GM19455 (cell line): ENCODE results near the gene IL34.
"Not testable (repeated sequence)": the region's sequence is repeated elsewhere in the genome, so short reads cannot be mapped to it uniquely, and the experiment has no call there.

Source experiments
- ATAC-seq: cut with Tn5 transposase; IDR thresholded peaks from one replicate; pipeline ENCODE4 v1.9.1; 2021; ENCODE audit not compliant: unreplicated experiment

Gene IL34

GRCh38 chr16:70646260-70647241 lies at the start of gene IL34:
Gene IL34 (plus strand): TSS chr16:70646559. CDS start chr16:70646948, 389 bp downstream.
- ATAC-seq = no peak

GRCh38 chr16:70597135-70597835 lies 49.1 kb upstream of the IL34 start:
- ATAC-seq = no peak

GRCh38 chr16:70598937-70599503 lies 47.3 kb upstream of the IL34 start:
- no peak for ATAC-seq

- ATAC-seq = no peak
Measured at GRCh38 chr16:70600730-70601129, 45.6 kb upstream of the IL34 start.

GRCh38 chr16:70601576-70602575 lies 44.5 kb upstream of the IL34 start:
- no peak for ATAC-seq

- ATAC-seq = no peak
Measured at GRCh38 chr16:70602831-70603230, 43.5 kb upstream of the IL34 start.

- ATAC-seq = no peak
Measured at GRCh38 chr16:70604407-70605282, 41.7 kb upstream of the IL34 start.

GRCh38 chr16:70605283-70605657 lies 41.1 kb upstream of the IL34 start:
- ATAC-seq = no peak

GRCh38 chr16:70608521-70608920 lies 37.8 kb upstream of the IL34 start:
- no peak for ATAC-seq

GRCh38 chr16:70610273-70611223 lies 35.8 kb upstream of the IL34 start:
- no peak for ATAC-seq

- ATAC-seq = no peak
Measured at GRCh38 chr16:70611224-70611598, 35.1 kb upstream of the IL34 start.

GRCh38 chr16:70611785-70612303 lies 34.5 kb upstream of the IL34 start:
- no peak for ATAC-seq

GRCh38 chr16:70612931-70613330 lies 33.4 kb upstream of the IL34 start:
- no peak for ATAC-seq

GRCh38 chr16:70614208-70614951 lies 32.0 kb upstream of the IL34 start:
- no peak for ATAC-seq

- ATAC-seq = no peak
Measured at GRCh38 chr16:70615945-70616344, 30.4 kb upstream of the IL34 start.

- ATAC-seq = not testable (repeated sequence)
Measured at GRCh38 chr16:70621864-70622263, 24.5 kb upstream of the IL34 start.

GRCh38 chr16:70627696-70628095 lies 18.7 kb upstream of the IL34 start:
- ATAC-seq = no peak
